ENCODE data around the gene MSL3. TPM values are rescaled to one million over a fixed set of nuclear protein-coding genes. Genes with fewer than 3 reads are reported as not detected.

Gene MSL3, protein sequence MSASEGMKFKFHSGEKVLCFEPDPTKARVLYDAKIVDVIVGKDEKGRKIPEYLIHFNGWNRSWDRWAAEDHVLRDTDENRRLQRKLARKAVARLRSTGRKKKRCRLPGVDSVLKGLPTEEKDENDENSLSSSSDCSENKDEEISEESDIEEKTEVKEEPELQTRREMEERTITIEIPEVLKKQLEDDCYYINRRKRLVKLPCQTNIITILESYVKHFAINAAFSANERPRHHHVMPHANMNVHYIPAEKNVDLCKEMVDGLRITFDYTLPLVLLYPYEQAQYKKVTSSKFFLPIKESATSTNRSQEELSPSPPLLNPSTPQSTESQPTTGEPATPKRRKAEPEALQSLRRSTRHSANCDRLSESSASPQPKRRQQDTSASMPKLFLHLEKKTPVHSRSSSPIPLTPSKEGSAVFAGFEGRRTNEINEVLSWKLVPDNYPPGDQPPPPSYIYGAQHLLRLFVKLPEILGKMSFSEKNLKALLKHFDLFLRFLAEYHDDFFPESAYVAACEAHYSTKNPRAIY
- total RNA-seq: 10 to 100 TPM; 10.5 to 11.2 TPM

DNA sequence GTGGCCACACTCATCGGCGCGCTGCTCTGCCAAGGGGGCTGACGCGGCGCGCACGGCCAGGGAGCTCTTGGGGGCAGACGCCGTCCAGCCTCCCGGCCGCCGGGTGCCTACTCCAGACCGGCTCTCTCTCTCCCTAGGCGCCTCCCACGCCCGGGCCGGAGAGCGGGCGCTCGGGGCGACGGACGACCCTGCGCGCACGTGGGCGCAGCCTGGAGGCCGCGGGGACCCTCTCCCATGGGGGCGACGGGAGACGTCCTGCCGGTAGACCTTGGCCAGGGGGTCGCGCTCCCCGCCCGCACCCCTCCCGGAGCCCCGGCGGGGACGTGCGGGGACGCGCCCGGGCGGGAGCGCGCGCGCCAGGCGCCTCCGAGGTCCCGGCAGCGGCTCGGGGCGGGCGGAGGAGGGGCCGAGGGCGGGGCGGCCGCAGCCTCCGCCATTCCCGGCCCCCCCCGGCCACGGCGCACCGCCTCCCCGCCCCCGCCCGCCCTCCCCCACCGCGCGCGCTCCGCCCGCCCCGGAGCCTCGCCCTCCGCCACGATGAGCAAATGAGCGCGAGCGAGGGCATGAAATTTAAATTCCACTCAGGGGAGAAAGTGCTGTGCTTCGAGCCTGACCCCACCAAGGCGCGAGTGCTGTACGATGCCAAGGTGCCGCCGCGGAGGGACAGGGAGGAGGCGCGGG lies at the start of gene MSL3:
TSS of gene MSL3 (plus strand) at position 519 of the 681 bp plus-strand sequence. CDS start at position 546, 27 bp downstream.
- Histone ChIP-seq H3K27me3 (no peaks in the 10 kb centered on the region), H3K9me3 (no peaks in the 10 kb centered on the region), H3K4me1 (peaks cover 7% of the 10 kb centered on the region), H3K27ac (peak within 1 kb of the TSS; percentile 47 to 90 (median 80)), H3K4me3 (peak within 1 kb of the TSS; percentile 13 to 82), H3K36me3 (replicated peaks in 1 of 2; ENCODE audit: insufficient read depth in 1 of 2, low read depth in 2 of 2) (no peaks in the 10 kb centered on the region)
- peak; percentile 75 for ATAC-seq
- WGBS, 2 donors: 2% methylated on average over 9 of the region's 93 CpGs; no CpG with 5 or more reads in 1 of the 2 donors
- peak; percentile 52 to 70 (median 58) for DNase-seq
- intact Hi-C loops (cut with DNase I): no loop called here
- TF ChIP-seq, protein P1, sequence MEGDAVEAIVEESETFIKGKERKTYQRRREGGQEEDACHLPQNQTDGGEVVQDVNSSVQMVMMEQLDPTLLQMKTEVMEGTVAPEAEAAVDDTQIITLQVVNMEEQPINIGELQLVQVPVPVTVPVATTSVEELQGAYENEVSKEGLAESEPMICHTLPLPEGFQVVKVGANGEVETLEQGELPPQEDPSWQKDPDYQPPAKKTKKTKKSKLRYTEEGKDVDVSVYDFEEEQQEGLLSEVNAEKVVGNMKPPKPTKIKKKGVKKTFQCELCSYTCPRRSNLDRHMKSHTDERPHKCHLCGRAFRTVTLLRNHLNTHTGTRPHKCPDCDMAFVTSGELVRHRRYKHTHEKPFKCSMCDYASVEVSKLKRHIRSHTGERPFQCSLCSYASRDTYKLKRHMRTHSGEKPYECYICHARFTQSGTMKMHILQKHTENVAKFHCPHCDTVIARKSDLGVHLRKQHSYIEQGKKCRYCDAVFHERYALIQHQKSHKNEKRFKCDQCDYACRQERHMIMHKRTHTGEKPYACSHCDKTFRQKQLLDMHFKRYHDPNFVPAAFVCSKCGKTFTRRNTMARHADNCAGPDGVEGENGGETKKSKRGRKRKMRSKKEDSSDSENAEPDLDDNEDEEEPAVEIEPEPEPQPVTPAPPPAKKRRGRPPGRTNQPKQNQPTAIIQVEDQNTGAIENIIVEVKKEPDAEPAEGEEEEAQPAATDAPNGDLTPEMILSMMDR (IDR thresholded peaks at IDR 0.05): no peak
- peak; percentile 25 to 43 (median 36) for TF ChIP-seq POLR2A (IDR thresholded peaks at IDR 0.05)

GRCh38 chrX:11722304-11722703 lies 35.7 kb upstream of the MSL3 start:
- TF ChIP-seq POLR2A (IDR thresholded peaks at IDR 0.05): no peak
- TF ChIP-seq, protein P1 (IDR thresholded peaks at IDR 0.05): no peak
- Histone ChIP-seq H3K4me3 (no peak overlapping the region), H3K27ac (no peak overlapping the region), H3K27me3 (no peaks in the 10 kb centered on the region), H3K4me1 (no peaks in the 10 kb centered on the region), H3K36me3 (replicated peaks in 1 of 2; ENCODE audit: insufficient read depth in 1 of 2, low read depth in 2 of 2) (no peaks in the 10 kb centered on the region), H3K9me3 (no peaks in the 10 kb centered on the region)
- intact Hi-C loops (cut with DNase I): no loop called here
- ATAC-seq (no peak), DNase-seq (no peak)
- 80 to 100% methylated on average over 1 to 4 of the region's 5 CpGs for WGBS, 2 donors

- DNase-seq (peak in 3 of 4 donors; percentile 2 to 23 (median 12)), ATAC-seq (peak; percentile 42)
- Histone ChIP-seq H3K4me3 (no peak overlapping the region), H3K27me3 (no peaks in the 10 kb centered on the region), H3K4me1 (no peaks in the 10 kb centered on the region), H3K36me3 (replicated peaks in 1 of 2; ENCODE audit: insufficient read depth in 1 of 2, low read depth in 2 of 2) (no peaks in the 10 kb centered on the region), H3K9me3 (no peaks in the 10 kb centered on the region), H3K27ac (no peak overlapping the region)
- 47 to 48% methylated on average over 7 of the region's 7 CpGs for WGBS, 2 donors
- TF ChIP-seq, protein P1 (IDR thresholded peaks at IDR 0.05): peak in 6 of 7 experiments; percentile 47 to 66 (median 51)
- TF ChIP-seq POLR2A (IDR thresholded peaks at IDR 0.05): no peak
- intact Hi-C loops (cut with DNase I): no loop called here
Observed at GRCh38 chrX:11724122-11725017, 33.7 kb upstream of the MSL3 start.

DNA sequence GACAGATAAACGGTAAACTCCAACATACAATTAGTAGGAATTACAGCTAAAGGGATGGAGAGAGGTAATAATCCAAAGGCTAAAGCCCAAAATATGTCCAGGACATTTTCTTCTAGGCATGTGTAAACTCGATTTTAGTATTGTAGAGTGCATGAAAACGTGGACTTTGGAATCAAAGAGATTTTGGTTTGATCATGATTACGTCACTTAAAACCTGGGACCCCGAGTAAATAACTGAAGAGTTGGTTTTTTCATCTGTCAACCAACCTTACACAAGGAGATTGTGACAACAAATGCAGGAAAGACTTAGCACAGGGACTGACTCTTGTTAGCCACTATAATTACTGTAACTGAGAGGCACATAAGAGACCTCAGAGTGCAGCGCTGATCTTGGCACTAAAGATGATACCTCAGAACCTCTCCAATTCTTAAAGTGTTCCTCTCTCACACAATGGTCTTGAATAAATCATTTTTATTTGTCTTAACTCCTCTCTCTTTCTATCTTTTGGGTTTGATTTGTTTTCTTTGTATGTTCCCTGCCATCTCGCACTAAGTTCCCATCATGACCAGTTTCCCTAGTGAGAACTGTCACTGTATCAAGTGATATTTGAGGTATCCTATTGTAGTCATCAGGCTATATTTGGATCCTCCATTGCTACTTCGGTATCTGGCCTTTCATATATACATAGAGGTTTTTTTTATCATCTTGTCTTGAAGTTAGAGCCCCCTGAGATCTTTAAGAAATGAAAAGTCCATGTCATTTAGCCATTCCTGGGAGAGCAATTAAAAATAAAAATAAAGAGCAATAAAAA lies 32.2 kb upstream of the MSL3 start:
- H3K27ac ChIP-seq: no peak overlapping the region
- no peak for ATAC-seq
- no peaks in the 10 kb centered on the region for H3K4me1 ChIP-seq
- no peak overlapping the region for H3K4me3 ChIP-seq
- intact Hi-C loops (cut with DNase I): no loop called here
- no peak for DNase-seq
- no peaks in the 10 kb centered on the region for H3K27me3 ChIP-seq
- WGBS, 2 donors: 57 to 63% methylated on average over 8 of the region's 8 CpGs
- no peak for TF ChIP-seq POLR2A (IDR thresholded peaks at IDR 0.05)
- TF ChIP-seq, protein P1 (IDR thresholded peaks at IDR 0.05): no peak
- no peaks in the 10 kb centered on the region for H3K9me3 ChIP-seq
- H3K36me3 ChIP-seq (replicated peaks in 1 of 2; ENCODE audit: insufficient read depth in 1 of 2, low read depth in 2 of 2): no peaks in the 10 kb centered on the region
